ENCODE data around the gene UBL5.

Gene UBL5

GRCh38 chr19:9854282-9854846 lies 26.6 kb downstream of the UBL5 start:
- DNase-seq (ENCODE audit: low spot score): no peak

GRCh38 chr19:9856609-9857008 lies 28.9 kb downstream of the UBL5 start:
- no peak for DNase-seq (ENCODE audit: low spot score)

- no peak for DNase-seq (ENCODE audit: low spot score)
Observed at GRCh38 chr19:9857076-9857721, 29.5 kb downstream of the UBL5 start.

GRCh38 chr19:9857920-9858746 lies 30.4 kb downstream of the UBL5 start:
- DNase-seq (ENCODE audit: low spot score): no peak

GRCh38 chr19:9858766-9859165 lies 31.0 kb downstream of the UBL5 start:
- DNase-seq (ENCODE audit: low spot score): no peak

- DNase-seq (ENCODE audit: low spot score): no peak
Observed at GRCh38 chr19:9860407-9860806, 32.7 kb downstream of the UBL5 start.

GRCh38 chr19:9861503-9861902 lies 33.8 kb downstream of the UBL5 start:
- no peak for DNase-seq (ENCODE audit: low spot score)

- DNase-seq (ENCODE audit: low spot score): no peak
Observed at GRCh38 chr19:9862938-9863337, 35.2 kb downstream of the UBL5 start.

- DNase-seq (ENCODE audit: low spot score): no peak
Observed at GRCh38 chr19:9863759-9864158, 36.0 kb downstream of the UBL5 start.

GRCh38 chr19:9865732-9866501 lies 38.2 kb downstream of the UBL5 start:
- no peak for DNase-seq (ENCODE audit: low spot score)

GRCh38 chr19:9868983-9869617 lies 41.4 kb downstream of the UBL5 start:
- no peak for DNase-seq (ENCODE audit: low spot score)

- no peak for DNase-seq (ENCODE audit: low spot score)
Observed at GRCh38 chr19:9871626-9872338, 44.1 kb downstream of the UBL5 start.

- no peak for DNase-seq (ENCODE audit: low spot score)
Observed at GRCh38 chr19:9872618-9873242, 45.0 kb downstream of the UBL5 start.

- DNase-seq (ENCODE audit: low spot score): no peak
Observed at GRCh38 chr19:9875031-9875627, 47.4 kb downstream of the UBL5 start.

- DNase-seq (ENCODE audit: low spot score): no peak
Observed at GRCh38 chr19:9875796-9876195, 48.1 kb downstream of the UBL5 start.

GRCh38 chr19:9877780-9878510 lies 50.2 kb downstream of the UBL5 start:
- DNase-seq (ENCODE audit: low spot score): no peak

- DNase-seq (ENCODE audit: low spot score): no peak
Observed at GRCh38 chr19:9878511-9879196, 50.9 kb downstream of the UBL5 start.
